ENCODE results near the gene STIM1. TPM values are rescaled to one million over a fixed set of nuclear protein-coding genes. Genes with fewer than 3 reads are reported as not detected.
A peak's percentile ranks its signal among the peaks of the same experiment; 100 is the strongest.

The STIM1 gene
- total and polyA plus RNA-seq, 12 donors: 11.9 to 55.7 (median 37.4) TPM

DNA sequence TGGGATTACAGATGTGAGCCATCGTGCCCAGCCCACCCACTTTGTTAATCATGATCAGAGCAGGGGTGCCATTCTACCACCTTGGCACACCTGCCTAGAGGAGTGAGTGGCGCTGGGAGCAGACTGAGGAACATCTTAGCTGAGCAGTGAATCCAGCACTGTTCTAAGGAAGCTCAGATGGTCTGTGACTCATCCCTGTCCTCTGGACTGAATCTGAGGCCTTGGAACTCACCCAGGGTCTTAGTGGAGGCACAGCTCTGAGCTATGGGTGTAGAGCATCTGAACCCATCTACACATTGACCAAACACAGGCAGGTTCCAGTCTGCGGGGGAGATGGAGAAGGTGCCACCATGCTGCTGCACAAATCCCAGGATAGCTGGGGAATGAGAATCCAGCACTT lies 32.2 kb upstream of the STIM1 start:
- no peak overlapping the region for H3K4me3 ChIP-seq
- H3K36me3 ChIP-seq: peaks cover 0 to 35% (median 11%) of the 10 kb centered on the region in 9 donors
- DNase-seq (no peak), ATAC-seq (peak in 1 of 8 donors; percentile 46)
- WGBS, 2 donors: 86 to 95% methylated on average over 3 of the region's 3 CpGs
- no peaks in the 10 kb centered on the region for H3K9me3 ChIP-seq
- no peaks in the 10 kb centered on the region for H3K27me3 ChIP-seq
- H3K4me1 ChIP-seq: peaks cover 0 to 28% (median 0%) of the 10 kb centered on the region in 9 donors
- no peak for TF ChIP-seq CTCF (IDR thresholded peaks at IDR 0.05)
- H3K27ac ChIP-seq: no peak overlapping the region
- intact Hi-C loops (cut with DNase I): no loop called here

- WGBS, 2 donors: 96 to 97% methylated on average over 30 of the region's 30 CpGs
- peak overlapping the region in 1 of 10 donors; percentile 36 for H3K27ac ChIP-seq
- TF ChIP-seq CTCF (IDR thresholded peaks at IDR 0.05): no peak
- H3K9me3 ChIP-seq: no peaks in the 10 kb centered on the region
- peaks cover 0 to 29% (median 0%) of the 10 kb centered on the region in 9 donors for H3K4me1 ChIP-seq
- no peak overlapping the region for H3K4me3 ChIP-seq
- DNase-seq (no peak), ATAC-seq (no peak)
- H3K27me3 ChIP-seq: no peaks in the 10 kb centered on the region
- peaks cover 0 to 40% (median 11%) of the 10 kb centered on the region in 9 donors for H3K36me3 ChIP-seq
- intact Hi-C loops (cut with DNase I): no loop called here
Measured at GRCh38 chr11:3823762-3824506, 31.5 kb upstream of the STIM1 start.

DNA sequence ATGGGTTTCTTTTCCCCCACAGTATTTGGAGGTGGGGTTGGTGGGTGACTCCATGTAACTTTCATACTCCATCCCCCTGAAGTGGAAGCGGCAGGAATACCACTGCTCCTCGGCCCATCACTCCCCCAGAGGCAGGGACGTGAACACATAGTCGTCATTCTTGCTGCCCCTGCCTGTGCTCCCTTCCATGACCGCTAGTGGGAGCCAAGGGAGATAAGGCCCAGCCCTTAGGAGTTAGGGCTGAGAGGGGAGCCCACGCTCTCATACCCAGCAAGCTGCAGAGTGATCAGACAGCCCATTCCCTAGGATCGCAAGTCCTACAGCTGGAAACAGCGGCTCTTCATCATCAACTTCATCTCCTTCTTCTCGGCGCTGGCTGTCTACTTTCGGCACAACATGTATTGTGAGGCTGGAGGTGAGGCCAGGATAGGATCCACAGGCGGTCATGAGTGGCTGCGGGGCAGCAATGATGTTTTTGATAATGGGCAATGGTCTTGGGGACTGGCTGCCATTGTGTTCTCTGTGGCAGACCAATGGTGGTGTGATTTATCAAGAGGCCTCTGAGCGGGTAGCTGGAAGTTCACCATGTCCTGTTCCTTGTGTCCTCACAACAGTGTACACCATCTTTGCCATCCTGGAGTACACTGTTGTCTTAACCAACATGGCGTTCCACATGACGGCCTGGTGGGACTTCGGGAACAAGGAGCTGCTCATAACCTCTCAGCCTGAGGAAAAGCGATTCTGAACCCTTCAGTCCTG lies 30.6 kb upstream of the STIM1 start:
- ATAC-seq (peak in 7 of 8 donors; percentile 15 to 66 (median 54)), DNase-seq (peak; percentile 58 to 66)
- peak; percentile 39 to 86 (median 55) for TF ChIP-seq CTCF (IDR thresholded peaks at IDR 0.05)
- no peaks in the 10 kb centered on the region for H3K9me3 ChIP-seq
- peaks cover 0 to 39% (median 0%) of the 10 kb centered on the region in 9 donors for H3K4me1 ChIP-seq
- no peaks in the 10 kb centered on the region for H3K27me3 ChIP-seq
- no peak overlapping the region for H3K4me3 ChIP-seq
- intact Hi-C loops (cut with DNase I): no loop called here
- peak overlapping the region in 1 of 10 donors; percentile 36 for H3K27ac ChIP-seq
- WGBS, 2 donors: 75 to 79% methylated on average over 18 of the region's 18 CpGs
- peaks cover 0 to 49% (median 16%) of the 10 kb centered on the region in 9 donors for H3K36me3 ChIP-seq

DNA sequence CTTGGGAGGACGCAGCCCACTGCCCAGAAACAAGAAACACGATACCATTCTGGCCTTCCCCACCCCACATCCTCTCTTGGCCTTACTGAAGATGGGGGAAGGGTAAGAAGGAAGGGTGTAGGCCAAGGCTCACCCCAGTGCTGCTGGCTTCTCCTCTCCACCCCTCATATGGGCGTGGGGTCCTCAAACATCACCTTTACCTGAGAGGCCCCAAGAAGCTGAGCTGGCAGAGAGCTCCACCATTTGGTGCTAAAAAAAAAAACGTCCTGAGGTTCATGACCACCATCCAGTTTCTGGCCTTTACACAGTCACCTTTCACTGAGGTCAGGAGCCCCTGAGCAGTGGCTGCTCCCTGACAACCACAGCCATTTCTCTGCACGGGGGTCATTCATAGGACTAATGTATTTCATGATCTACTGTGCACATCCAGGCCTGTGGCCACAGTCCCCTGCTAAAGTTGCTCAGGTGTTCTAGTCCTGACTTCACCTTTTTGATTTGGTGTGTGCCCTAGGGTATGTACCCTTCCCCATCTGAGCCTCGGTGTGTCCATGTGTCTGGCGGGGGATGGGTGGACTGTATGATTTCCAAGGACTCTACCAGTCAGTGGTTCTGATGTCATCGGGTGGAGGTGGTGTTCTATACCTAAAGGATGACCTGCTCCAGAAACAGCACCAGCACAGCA lies 29.9 kb upstream of the STIM1 start:
- Histone ChIP-seq H3K4me1 (peaks cover 0 to 46% (median 1%) of the 10 kb centered on the region in 9 donors), H3K36me3 (peaks cover 0 to 56% (median 16%) of the 10 kb centered on the region in 9 donors), H3K27ac (peak overlapping the region in 1 of 10 donors; percentile 36), H3K9me3 (no peaks in the 10 kb centered on the region), H3K27me3 (no peaks in the 10 kb centered on the region), H3K4me3 (no peak overlapping the region)
- intact Hi-C loops (cut with DNase I): no loop called here
- no peak for TF ChIP-seq CTCF (IDR thresholded peaks at IDR 0.05)
- ATAC-seq: no peak
- WGBS, 2 donors: 89 to 91% methylated on average over 8 of the region's 8 CpGs
- DNase-seq: no peak

Data from heart right ventricle (tissue), 16 donors.